ENCODE results near the gene MPP1. TPM values are rescaled to one million over a fixed set of nuclear protein-coding genes. Genes with fewer than 3 reads are reported as not detected.
A peak's percentile ranks its signal among the peaks of the same experiment; 100 is the strongest.

Gene MPP1
- total RNA-seq: 65.3 TPM

DNA sequence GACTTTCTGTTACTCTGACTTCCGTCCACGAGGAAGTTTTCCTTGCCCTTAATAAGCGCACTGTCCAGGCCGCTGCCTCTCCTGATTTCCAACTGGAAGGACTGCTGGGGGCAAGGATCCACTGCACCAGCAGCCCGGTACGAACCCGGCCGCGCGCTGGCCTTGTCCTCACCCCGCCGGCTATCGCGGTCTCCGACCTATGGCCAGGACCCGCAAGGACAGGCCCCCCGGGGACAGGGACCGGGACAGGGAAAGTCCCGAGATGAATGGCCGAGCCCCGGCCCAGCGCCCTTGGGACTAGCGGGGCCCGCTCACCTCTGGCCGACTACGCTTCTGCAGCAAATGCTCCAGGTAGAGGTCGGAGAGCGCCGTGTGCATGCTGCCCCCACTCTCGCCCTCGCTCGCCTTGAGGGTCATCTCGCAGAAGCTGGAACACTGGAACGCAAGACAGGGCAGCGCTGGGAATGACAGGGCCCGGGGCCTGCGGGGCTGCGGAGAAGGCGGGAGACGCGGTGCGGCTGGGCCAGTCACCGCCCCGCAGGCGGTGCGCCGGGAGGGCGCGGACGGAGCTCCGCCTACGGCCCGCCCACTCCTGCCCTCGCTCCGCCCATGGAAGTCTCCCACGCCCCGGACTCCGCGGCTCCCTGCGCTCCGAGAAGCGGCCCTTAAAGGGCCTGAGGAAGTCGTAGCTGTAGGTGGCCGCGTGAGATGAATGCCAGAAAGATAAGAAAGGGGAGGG, at the start of gene MPP1:
Gene MPP1 (minus strand): TSS at position 529 of the 739 bp plus-strand sequence. CDS start 112 bp downstream, at position 417.
- H3K27me3 ChIP-seq: no peaks in the 10 kb centered on the region
- no peaks in the 10 kb centered on the region for H3K4me1 ChIP-seq
- intact Hi-C loops (cut with DNase I): loop anchor here (1.0 kb wide), 1 partner anchor 42 kb away; no protein-coding TSS in a partner anchor
- TF ChIP-seq, protein P1, sequence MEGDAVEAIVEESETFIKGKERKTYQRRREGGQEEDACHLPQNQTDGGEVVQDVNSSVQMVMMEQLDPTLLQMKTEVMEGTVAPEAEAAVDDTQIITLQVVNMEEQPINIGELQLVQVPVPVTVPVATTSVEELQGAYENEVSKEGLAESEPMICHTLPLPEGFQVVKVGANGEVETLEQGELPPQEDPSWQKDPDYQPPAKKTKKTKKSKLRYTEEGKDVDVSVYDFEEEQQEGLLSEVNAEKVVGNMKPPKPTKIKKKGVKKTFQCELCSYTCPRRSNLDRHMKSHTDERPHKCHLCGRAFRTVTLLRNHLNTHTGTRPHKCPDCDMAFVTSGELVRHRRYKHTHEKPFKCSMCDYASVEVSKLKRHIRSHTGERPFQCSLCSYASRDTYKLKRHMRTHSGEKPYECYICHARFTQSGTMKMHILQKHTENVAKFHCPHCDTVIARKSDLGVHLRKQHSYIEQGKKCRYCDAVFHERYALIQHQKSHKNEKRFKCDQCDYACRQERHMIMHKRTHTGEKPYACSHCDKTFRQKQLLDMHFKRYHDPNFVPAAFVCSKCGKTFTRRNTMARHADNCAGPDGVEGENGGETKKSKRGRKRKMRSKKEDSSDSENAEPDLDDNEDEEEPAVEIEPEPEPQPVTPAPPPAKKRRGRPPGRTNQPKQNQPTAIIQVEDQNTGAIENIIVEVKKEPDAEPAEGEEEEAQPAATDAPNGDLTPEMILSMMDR (IDR thresholded peaks at IDR 0.05): no peak
- H3K9me3 ChIP-seq: no peaks in the 10 kb centered on the region
- no peaks in the 10 kb centered on the region for H3K36me3 ChIP-seq
- H3K27ac ChIP-seq: peak within 1 kb of the TSS; percentile 59 to 65
- peak within 1 kb of the TSS; percentile 64 to 72 for H3K4me3 ChIP-seq
- DNase-seq (ENCODE audit: low spot score in 2 of 2): peak in 1 of 2 donors; percentile 81

DNA sequence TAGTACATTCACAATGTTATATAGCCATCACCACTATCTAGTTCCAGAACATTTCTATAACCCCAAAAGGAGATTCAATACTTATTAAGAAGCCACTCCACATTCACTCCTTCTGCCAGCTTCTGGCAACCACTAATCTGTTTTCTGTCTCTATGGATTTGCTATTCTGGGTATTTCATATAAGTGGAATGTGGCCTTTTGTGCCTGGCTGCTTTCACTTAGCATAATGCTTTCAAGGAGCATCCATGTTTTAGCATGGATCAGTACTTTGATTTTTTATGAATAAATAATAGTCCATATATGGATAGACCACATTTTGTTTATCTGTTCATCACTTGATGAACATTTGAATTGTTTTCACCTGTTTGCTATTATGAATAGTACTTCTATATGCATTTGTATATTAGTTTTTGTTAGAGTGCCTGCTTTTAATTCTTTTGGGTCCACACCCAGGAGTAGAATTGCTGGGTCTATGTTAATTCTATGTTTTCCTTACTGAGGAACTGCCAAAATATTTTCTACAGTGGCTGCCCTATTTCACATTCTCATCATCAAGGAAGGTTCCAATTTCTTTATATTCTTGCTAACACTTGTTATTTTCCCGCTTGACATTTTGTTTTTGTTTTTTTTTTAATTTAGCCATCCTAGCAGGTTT, 45.8 kb upstream of the MPP1 start:
- H3K4me3 ChIP-seq: no peak overlapping the region
- no peak for DNase-seq (ENCODE audit: low spot score in 2 of 2)
- no peak overlapping the region for H3K27ac ChIP-seq
- H3K9me3 ChIP-seq: no peaks in the 10 kb centered on the region
- no peaks in the 10 kb centered on the region for H3K27me3 ChIP-seq
- intact Hi-C loops (cut with DNase I): no loop called here
- no peaks in the 10 kb centered on the region for H3K4me1 ChIP-seq
- no peaks in the 10 kb centered on the region for H3K36me3 ChIP-seq
- TF ChIP-seq, protein P1 (IDR thresholded peaks at IDR 0.05): no peak

DNA sequence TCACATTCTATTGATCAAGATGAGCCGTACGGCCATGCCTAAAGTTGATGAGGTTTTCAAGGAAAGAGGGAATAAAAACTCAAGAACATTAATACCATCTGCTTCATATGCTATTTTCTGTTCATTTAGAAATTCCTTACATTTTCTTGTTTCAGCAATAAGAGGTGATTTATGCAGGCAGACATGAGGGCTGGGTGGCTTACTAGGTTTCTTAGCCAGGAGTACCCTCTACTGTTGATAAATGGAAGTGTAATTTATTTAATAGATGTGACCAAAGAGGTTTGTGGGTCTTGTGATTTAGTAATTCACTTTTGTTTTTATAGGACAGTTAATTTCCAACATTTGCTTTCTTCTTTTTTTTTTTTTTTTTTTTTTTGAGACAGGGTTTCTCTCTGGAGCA, 35.6 kb upstream of the MPP1 start:
- Histone ChIP-seq H3K4me1 (no peaks in the 10 kb centered on the region), H3K9me3 (no peaks in the 10 kb centered on the region), H3K4me3 (no peak overlapping the region), H3K36me3 (no peaks in the 10 kb centered on the region), H3K27ac (no peak overlapping the region), H3K27me3 (no peaks in the 10 kb centered on the region)
- intact Hi-C loops (cut with DNase I): no loop called here
- TF ChIP-seq, protein P1 (IDR thresholded peaks at IDR 0.05): peak in 2 of 3 experiments; percentile 27 to 45
- DNase-seq (ENCODE audit: low spot score in 2 of 2): no peak

DNA sequence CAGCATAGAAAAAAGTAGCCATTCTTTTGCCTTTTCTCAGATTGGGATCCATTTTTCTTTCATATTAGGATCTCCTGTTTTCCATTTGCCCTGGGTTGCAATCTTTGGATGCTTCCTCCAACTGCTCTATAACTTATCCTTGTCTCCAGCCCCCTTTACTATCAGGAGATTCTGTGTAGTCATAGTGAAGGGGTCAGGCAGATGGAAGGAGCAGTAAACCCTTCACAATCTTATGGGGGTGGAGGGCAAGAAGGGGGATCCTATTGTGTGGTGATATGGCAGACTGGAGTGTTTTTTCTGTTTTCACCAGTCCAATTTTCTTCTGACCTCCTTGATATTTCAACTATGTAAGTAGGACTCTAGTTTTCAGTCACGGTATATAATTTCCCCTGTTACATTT, 30.9 kb upstream of the MPP1 start:
- intact Hi-C loops (cut with DNase I): no loop called here
- Histone ChIP-seq H3K27me3 (no peaks in the 10 kb centered on the region), H3K27ac (no peak overlapping the region), H3K4me3 (no peak overlapping the region), H3K4me1 (no peaks in the 10 kb centered on the region), H3K9me3 (no peaks in the 10 kb centered on the region), H3K36me3 (no peaks in the 10 kb centered on the region)
- TF ChIP-seq, protein P1 (IDR thresholded peaks at IDR 0.05): no peak
- no peak for DNase-seq (ENCODE audit: low spot score in 2 of 2)

DNA sequence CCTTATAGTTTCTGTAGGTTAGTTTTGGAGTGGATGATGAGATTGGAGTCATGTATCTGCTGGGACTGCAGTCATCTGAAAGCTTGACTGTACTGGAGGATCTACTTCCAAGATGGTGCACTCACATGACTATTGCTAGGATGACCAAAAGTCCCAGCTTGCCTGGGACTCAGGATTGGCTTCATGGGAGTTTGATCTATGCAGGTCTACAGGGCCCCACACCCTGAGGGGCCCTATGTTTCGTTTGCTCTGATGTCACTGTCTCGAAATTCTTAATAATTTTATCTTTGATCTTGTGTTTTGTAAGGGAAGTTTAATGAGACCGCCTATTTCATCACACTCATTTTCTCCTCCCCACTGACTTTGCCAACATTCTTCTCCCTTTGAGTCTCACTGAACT, 29.3 kb upstream of the MPP1 start, which contains the start of gene SMIM9:
Gene SMIM9 (minus strand): TSS at position 101 of the 400 bp plus-strand sequence. CDS start 3,806 bp downstream, outside the sequence.
- no peaks in the 10 kb centered on the region for H3K27me3 ChIP-seq
- intact Hi-C loops (cut with DNase I): no loop called here
- H3K4me3 ChIP-seq: no peak within 1 kb of the TSS
- no peaks in the 10 kb centered on the region for H3K36me3 ChIP-seq
- H3K9me3 ChIP-seq: no peaks in the 10 kb centered on the region
- DNase-seq (ENCODE audit: low spot score in 2 of 2): no peak
- no peaks in the 10 kb centered on the region for H3K4me1 ChIP-seq
- no peak within 1 kb of the TSS for H3K27ac ChIP-seq
- TF ChIP-seq, protein P1 (IDR thresholded peaks at IDR 0.05): no peak
